GM10266 (cell line): ENCODE measurements around the gene TMEM175.

Source experiments
- DNase-seq: peaks from one replicate; pipeline ENCODE4 v3.0.0; 2012; ENCODE audit errors: extremely low spot score
- TF ChIP-seq, protein P1 (sequence below): IDR thresholded peaks from 2 replicates; pipeline ENCODE4 v1.5.1; 2012; ENCODE audit warnings: mild to moderate bottlenecking, low read depth; ENCODE audit not compliant: control insufficient read depth, insufficient read depth; ENCODE audit errors: missing control alignments

Gene TMEM175

GRCh38 chr4:991451-992296, 59.4 kb downstream of the TMEM175 start:
- DNase-seq = no peak
- TF ChIP-seq, protein P1, sequence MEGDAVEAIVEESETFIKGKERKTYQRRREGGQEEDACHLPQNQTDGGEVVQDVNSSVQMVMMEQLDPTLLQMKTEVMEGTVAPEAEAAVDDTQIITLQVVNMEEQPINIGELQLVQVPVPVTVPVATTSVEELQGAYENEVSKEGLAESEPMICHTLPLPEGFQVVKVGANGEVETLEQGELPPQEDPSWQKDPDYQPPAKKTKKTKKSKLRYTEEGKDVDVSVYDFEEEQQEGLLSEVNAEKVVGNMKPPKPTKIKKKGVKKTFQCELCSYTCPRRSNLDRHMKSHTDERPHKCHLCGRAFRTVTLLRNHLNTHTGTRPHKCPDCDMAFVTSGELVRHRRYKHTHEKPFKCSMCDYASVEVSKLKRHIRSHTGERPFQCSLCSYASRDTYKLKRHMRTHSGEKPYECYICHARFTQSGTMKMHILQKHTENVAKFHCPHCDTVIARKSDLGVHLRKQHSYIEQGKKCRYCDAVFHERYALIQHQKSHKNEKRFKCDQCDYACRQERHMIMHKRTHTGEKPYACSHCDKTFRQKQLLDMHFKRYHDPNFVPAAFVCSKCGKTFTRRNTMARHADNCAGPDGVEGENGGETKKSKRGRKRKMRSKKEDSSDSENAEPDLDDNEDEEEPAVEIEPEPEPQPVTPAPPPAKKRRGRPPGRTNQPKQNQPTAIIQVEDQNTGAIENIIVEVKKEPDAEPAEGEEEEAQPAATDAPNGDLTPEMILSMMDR = no peak

DNA sequence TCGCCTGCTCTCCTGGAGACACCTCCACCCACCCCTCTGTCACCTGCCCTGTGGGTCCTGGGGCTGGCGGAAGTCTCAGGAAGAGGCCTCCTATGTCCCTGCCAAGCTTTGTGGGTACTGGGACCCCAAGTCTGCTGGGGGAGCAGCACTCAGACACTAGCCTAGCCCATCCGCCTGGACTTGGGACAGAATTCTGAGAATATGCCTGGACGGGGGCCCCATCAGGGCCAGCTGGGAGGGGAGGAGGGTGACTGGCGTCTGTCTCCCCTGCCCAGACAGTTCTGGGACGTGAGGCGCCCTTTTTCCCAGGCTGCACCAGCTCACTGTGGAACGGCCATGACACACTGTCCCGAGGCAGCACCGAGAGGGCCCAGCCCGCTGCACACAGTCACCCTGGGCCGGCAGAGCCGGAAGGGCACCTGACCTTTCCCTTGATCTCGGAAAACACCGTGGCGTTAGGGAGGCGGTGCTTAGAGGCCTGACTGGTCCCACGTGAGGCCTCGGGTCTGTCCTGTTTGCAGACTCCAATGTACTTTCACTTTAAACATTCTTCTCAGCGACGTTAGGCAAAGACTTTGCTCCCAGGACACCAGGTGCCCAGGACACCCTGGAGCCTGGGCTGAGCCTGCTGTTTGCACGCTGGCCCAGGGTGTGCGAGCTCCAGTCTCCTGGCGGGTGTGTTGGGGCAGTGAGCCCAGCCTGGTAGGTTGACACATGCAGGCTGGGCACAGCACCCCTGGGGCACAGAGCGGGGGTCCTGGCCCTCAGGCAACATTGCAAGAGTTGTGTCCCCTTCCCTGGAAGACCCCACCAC, 60.2 kb downstream of the TMEM175 start:
- TF ChIP-seq, protein P1 = no peak
- DNase-seq = no peak

- no peak for DNase-seq
- TF ChIP-seq, protein P1 = no peak
These were observed 61.1 kb downstream of the TMEM175 start, which contains the start of gene SLC26A1 for GRCh38 chr4:993111-994029. Gene SLC26A1, minus strand, starts transcription at chr4:993404. Its CDS starts 1,701 bp downstream, at chr4:991703.

- TF ChIP-seq, protein P1 = no peak
These were observed 63.2 kb downstream of the TMEM175 start for GRCh38 chr4:995311-996026.

DNA sequence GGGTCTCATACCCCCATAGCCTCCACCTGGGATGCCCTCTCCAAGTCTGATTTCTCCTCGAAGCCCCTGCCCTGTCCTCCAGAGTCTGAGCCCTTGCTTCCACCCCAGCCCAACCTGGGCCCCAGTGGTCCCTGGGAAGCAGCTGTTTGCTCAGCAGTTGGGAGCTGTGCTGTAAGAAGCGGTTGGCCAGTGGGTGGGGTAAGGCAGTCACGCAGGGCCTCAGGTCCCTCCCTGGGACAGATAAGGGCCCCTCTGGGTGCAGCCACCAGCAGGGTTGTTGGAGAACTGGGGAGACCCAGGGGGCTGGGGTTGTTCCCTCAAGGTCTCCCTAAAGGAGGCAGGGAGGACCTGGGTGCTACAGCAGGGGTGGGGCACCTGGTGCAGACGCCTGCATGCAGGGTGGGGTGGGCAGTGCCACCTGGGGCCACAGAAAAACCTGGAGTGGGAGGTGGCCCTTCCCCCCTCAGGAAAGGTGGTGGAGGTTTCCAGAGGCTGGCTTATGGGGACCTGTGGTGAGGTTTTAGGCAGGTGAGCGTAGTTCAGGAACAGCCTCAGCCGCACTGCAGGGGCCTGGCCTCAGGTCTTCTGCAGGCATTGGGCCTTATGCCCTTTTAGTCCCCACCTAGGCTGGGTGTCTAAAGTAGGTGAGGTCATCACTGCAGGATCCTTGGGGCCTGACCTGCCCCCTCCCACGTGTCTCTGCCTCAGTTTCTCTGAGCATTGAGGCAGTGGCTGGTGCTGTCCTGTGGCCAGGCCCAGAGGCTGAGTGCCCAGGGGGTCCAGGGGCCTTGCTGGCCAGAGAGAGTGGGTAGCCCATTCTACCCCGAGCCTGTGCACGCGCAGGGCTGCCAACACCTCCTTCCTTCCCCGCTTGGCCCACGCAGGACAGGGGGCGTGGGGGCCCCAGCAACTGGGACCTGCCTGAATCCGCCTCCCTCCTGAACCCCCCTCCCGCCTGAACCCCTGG, 64.1 kb downstream of the TMEM175 start:
- DNase-seq = no peak
- TF ChIP-seq, protein P1 = no peak

More at GRCh38 chr4:995311-996026, 63.2 kb downstream of the TMEM175 start:
- no peak for DNase-seq

- no peak for DNase-seq
- TF ChIP-seq, protein P1 = no peak
These were observed 64.7 kb downstream of the TMEM175 start for GRCh38 chr4:996997-997374.
